Measurements from ENCODE around the gene UBE2L3.
"Not testable (repeated sequence)": the region's sequence is repeated elsewhere in the genome, so short reads cannot be mapped to it uniquely, and the experiment has no call there.

Gene UBE2L3

DNA sequence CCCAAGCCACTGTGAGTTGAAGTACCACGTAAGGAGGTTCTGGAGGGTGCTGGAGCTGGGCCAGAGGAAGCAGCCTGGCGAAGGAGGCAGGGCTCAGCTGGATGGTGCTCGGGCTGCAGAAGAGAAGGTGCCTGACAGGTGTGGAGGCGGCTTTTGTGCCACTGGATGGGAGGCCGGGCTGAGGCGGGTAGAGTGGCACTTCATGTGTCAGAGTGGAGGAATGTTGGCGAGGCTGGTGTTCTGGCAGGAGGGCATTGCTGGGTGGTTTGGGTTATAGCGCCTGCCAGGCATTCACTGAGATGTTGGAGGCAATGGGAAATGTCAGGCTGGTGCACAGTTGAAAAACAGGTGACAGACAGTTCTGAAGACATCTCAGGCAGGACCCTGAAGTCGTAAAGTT is 24.2 kb downstream of the UBE2L3 start:
- DNase-seq, result no peak
- peaks cover 59% of the 10 kb centered on the region for H3K36me3 ChIP-seq

DNA sequence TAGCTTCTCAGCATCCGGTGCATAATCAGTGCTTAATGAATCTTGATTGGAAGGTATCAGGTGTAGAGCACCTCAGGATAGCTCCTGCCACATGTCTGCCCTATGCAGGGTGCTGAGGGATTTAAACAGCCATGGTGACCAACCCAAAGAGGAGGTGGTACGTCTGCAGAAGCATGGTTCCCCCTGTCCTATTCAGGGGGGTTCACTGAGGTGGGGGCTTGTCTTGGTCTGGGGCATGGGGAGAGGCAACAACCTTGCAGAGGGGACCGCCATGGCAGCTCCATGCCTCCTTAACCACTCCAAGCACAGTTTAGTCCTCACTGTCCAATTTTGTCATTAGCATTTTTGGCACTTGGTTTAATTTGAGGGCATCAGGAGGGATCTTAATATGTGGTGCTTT is 24.9 kb downstream of the UBE2L3 start:
- H3K9me3 ChIP-seq, result no peaks in the 10 kb centered on the region
- H3K4me3 ChIP-seq (ENCODE audit: low read depth, low read length), result no peak overlapping the region
- TF ChIP-seq, protein P1, sequence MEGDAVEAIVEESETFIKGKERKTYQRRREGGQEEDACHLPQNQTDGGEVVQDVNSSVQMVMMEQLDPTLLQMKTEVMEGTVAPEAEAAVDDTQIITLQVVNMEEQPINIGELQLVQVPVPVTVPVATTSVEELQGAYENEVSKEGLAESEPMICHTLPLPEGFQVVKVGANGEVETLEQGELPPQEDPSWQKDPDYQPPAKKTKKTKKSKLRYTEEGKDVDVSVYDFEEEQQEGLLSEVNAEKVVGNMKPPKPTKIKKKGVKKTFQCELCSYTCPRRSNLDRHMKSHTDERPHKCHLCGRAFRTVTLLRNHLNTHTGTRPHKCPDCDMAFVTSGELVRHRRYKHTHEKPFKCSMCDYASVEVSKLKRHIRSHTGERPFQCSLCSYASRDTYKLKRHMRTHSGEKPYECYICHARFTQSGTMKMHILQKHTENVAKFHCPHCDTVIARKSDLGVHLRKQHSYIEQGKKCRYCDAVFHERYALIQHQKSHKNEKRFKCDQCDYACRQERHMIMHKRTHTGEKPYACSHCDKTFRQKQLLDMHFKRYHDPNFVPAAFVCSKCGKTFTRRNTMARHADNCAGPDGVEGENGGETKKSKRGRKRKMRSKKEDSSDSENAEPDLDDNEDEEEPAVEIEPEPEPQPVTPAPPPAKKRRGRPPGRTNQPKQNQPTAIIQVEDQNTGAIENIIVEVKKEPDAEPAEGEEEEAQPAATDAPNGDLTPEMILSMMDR (IDR thresholded peaks at IDR 0.05; ENCODE audit: low read depth, low read length), result no peak
- no peaks in the 10 kb centered on the region for H3K4me1 ChIP-seq
- no peak for DNase-seq
- peaks cover 63% of the 10 kb centered on the region for H3K36me3 ChIP-seq
- no peaks in the 10 kb centered on the region for H3K27me3 ChIP-seq

More for the DNA sequence above, 24.2 kb downstream of the UBE2L3 start:
- H3K9me3 ChIP-seq, result no peaks in the 10 kb centered on the region
- H3K27me3 ChIP-seq, result no peaks in the 10 kb centered on the region
- H3K4me3 ChIP-seq (ENCODE audit: low read depth, low read length), result no peak overlapping the region
- TF ChIP-seq, protein P1 (IDR thresholded peaks at IDR 0.05; ENCODE audit: low read depth, low read length), result no peak
- H3K4me1 ChIP-seq, result no peaks in the 10 kb centered on the region

DNA sequence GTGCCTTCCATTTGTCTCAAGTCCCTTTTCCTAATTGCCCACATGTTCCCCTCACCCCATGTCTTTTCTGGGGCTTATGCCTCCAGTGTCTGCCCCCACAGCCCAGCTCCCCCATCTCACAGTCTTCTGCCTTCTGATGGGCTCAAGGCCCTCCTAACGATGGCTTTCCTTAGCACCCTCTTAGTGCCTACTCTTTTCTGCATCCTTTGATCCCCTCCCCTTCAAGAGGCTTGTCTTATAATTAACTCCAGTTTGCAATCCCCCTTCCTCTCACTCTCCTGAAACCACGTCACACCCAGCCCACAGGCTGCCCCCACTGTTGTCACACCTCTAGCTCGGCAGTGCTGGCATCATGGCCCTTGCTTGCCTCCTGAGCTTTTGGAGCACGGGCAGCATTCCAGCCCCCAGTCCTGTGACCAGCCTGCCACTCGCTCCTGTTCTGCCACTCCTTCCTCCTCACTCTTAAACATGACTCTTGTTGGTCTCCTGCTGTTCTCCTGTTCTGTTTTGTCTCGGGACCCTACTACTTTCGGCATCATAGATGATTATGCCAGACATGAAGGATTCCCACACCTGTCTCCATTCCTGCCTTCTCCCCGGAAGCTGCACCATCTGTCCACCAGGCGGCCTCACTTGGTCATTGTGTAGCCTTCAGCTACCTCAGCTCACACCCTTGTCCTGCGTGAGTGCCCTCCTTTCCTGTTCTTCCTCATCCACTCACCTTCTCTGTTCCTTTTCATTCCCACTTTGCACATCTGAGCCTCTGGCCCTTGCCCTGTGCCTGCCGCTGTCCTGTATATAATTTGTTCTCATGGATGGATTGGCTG is 26.1 kb downstream of the UBE2L3 start:
- H3K36me3 ChIP-seq, result peaks cover 56% of the 10 kb centered on the region
- DNase-seq, result peak; percentile 34
- H3K9me3 ChIP-seq, result no peaks in the 10 kb centered on the region
- TF ChIP-seq, protein P1 (IDR thresholded peaks at IDR 0.05; ENCODE audit: low read depth, low read length), result peak; percentile 56
- H3K4me1 ChIP-seq, result no peaks in the 10 kb centered on the region
- no peak overlapping the region for H3K4me3 ChIP-seq (ENCODE audit: low read depth, low read length)
- H3K27me3 ChIP-seq, result no peaks in the 10 kb centered on the region

DNA sequence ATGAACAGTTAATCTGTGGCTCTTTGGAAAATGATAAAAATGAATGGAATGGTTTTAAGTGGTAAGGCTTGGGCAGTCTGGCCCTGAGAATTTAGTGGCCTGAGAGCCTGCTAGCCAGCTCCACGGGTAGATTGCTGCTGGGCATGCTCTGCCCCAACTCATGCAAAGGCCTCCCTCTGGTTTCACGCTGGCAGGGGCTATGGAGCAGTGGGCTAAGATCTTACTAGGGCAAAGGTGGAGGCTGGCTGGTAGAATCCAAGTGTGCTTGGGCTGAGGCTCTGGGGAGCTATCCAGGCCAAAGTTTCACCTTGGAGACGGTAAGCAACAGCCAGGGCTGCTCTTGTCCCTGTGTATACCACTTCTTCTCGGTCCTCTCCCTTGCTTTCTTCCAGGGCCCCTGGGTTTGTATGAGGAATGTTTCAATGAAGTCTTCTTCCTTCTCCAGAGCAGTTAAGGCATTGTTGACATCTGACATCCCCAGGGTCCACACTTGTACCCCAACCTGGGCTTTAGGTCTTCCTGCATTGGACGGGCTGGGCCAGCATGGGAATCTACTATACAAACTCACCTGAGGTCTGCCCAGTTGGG is 27.4 kb downstream of the UBE2L3 start:
- Histone ChIP-seq H3K4me3 (ENCODE audit: low read depth, low read length) (no peak overlapping the region), H3K9me3 (no peaks in the 10 kb centered on the region), H3K27me3 (no peaks in the 10 kb centered on the region), H3K36me3 (peaks cover 56% of the 10 kb centered on the region), H3K4me1 (no peaks in the 10 kb centered on the region)
- DNase-seq, result no peak
- TF ChIP-seq, protein P1 (IDR thresholded peaks at IDR 0.05; ENCODE audit: low read depth, low read length), result no peak

DNA sequence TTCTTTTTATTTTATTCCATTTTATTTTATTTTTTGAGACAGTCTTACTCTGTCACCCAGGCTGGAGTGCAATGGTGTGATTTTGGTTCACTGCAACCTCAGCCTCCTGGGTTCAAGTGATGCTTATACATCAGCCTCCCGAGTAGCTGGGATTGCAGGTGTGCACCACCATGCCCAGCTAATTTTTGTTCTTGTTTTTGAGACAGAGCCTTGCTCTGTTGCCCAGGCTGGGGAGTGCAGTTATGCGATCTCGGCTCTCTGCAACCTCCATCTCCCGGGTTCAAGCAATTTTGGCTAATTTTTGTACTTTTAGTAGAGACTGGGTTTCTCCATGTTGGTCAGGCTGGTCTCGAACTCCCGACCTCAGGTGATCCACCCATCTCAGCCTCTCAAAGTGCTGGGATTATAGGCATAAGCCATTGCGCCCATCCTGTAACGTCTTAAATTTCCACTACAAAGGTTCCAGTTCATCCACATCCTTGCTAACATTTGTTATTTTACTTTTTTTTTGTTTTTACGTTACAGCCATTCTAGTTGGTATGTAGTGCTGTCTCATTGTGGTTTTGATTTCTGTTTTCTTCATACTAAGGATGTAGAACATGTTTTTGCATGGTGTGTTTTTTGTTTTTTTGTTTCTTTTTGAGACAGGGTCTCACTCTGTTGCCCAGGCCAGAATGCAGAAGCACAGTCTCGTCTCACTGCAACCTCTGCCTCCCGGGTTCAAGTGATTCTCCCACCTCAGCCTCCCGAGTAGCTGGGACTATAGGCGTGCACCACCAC is 29.0 kb downstream of the UBE2L3 start:
- peaks cover 53% of the 10 kb centered on the region for H3K36me3 ChIP-seq
- not testable (repeated sequence) for H3K27me3 ChIP-seq; H3K4me1 ChIP-seq; DNase-seq; H3K4me3 ChIP-seq (ENCODE audit: low read depth, low read length); H3K9me3 ChIP-seq

DNA sequence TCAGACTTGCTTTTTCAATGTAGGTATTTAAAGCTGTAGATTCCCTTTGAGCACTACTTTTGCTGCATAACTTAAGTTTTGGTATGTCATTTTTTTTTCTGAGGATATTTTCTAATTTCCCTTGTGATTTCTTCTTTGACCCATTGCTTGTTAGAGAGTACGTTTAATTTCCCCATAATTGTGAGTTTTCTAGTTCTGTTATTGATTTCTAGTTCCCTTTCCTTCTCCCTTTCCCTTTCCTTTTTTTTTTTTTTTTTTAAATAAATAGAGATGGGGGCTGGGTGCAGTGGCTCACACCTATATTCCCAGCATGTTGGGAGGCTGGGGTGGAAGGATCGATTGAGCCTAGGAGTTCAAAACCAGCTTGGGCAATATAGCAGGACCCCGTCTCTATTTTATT is 30.8 kb downstream of the UBE2L3 start:
- Histone ChIP-seq H3K4me1 (no peaks in the 10 kb centered on the region), H3K4me3 (ENCODE audit: low read depth, low read length) (no peak overlapping the region), H3K27me3 (no peaks in the 10 kb centered on the region), H3K9me3 (no peaks in the 10 kb centered on the region), H3K36me3 (peaks cover 46% of the 10 kb centered on the region)
- TF ChIP-seq, protein P1 (IDR thresholded peaks at IDR 0.05; ENCODE audit: low read depth, low read length), result no peak
- no peak for DNase-seq

All from BE2C (cell line).